ENCODE results near the gene IL7R.
A peak's percentile ranks its signal among the peaks of the same experiment; 100 is the strongest.
"Not testable (repeated sequence)": the region's sequence is repeated elsewhere in the genome, so short reads cannot be mapped to it uniquely, and the experiment has no call there.

The IL7R gene

DNA sequence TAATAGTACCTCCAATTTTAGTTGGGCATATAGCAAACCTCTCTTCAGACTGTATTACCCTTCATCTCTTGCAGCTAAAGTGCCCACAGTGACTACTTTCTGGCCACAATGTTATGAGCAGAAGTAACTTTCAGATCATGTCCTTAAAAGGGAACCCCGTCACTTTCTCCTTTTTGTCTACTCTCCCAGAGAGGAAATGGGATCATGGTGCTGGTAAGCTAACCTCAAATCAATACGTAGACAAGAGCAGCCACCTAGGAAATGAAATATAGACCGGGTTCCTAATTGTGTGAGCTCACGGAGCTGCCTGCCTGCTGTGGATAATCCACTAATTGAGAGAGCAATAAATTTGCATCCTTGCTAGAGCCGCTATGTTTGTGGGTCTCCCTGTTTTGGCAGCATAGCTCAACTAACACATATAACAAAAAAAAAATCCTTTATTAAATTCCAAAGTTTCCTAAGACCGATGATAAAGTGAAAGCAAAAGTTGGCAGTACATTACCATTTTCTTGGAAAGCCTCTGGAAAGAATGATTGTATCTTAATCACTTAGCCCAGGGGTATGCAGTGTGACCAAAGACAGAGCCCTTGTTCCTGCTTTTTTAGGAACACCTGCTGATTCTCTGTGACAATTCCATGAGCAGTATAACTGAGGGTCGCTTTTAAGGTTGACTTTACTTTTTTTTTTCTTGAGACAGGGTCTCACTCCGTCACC, 5.6 kb upstream of the IL7R start:
- peak in 1 of 2 experiments; percentile 36 for DNase-seq (ENCODE audit: low read depth in 1 of 2, low spot score in 1 of 2)
- in situ Hi-C loops (cut with HindIII; ENCODE audit: low pct_unique_long_range_greater_than_20kb, low sequenced_read_pairs), result no loop called here
- TF ChIP-seq JUND (IDR thresholded peaks at IDR 0.05; ENCODE audit: low read depth), result no peak

DNA sequence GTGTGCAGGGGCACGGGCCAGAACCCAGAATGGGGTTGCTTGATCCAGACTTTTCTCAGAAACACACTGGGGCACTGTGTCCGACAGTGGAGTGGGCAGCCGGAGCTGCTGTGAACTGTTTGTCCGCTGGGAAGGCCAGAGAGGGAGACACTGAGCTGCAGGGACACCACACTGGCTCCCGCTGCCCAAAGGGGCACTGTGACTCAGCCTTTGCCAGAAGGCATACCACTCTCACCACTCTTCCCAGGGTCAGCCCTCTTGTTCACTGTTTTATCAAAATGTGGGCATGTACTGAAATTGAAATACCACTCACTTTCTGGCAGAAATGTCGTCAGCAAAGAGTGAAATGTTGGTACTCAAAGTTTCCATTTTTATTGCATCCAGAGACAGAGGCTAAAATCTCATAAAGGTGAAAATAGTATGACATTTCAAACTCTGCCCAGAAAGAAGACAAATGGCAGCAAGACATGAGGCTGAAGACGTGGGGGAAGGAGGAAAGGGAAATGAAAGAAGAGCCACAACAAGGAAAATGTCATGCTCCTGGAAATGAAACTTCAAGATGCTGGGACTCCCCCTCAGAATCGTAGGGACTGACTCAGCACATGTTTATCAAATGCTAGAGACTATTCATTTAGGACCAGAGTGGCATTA, 4.5 kb upstream of the IL7R start:
- TF ChIP-seq JUND (IDR thresholded peaks at IDR 0.05; ENCODE audit: low read depth), result no peak
- peak in 1 of 2 experiments; percentile 21 for DNase-seq (ENCODE audit: low read depth in 1 of 2, low spot score in 1 of 2)
- in situ Hi-C loops (cut with HindIII; ENCODE audit: low pct_unique_long_range_greater_than_20kb, low sequenced_read_pairs), result no loop called here

DNA sequence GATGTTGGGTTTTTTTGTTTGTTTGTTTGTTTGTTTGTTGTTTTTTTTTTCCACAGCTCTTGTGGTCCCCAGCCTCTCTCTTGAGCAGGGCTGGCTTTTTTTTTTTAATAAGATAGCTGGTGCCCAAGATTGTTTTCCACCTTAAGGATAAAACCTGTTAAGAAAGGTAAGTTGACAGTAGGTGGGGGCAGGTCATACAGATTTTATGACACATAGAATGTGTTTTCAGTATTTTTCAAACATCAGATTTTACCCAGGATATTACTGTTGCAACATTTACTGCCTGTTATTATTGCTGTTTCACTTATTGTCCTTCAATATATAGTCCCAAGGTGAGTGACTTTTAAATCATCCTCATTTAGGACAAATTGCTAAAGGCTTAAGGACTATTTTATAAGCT, 3.9 kb upstream of the IL7R start:
- no peak for DNase-seq (ENCODE audit: low read depth in 1 of 2, low spot score in 1 of 2)
- TF ChIP-seq JUND (IDR thresholded peaks at IDR 0.05; ENCODE audit: low read depth), result no peak
- in situ Hi-C loops (cut with HindIII; ENCODE audit: low pct_unique_long_range_greater_than_20kb, low sequenced_read_pairs), result no loop called here

GRCh38 chr5:35853631-35854030, 3.1 kb upstream of the IL7R start:
- TF ChIP-seq JUND (IDR thresholded peaks at IDR 0.05; ENCODE audit: low read depth), result no peak
- no peak for DNase-seq (ENCODE audit: low read depth in 1 of 2, low spot score in 1 of 2)
- in situ Hi-C loops (cut with HindIII; ENCODE audit: low pct_unique_long_range_greater_than_20kb, low sequenced_read_pairs), result no loop called here

DNA sequence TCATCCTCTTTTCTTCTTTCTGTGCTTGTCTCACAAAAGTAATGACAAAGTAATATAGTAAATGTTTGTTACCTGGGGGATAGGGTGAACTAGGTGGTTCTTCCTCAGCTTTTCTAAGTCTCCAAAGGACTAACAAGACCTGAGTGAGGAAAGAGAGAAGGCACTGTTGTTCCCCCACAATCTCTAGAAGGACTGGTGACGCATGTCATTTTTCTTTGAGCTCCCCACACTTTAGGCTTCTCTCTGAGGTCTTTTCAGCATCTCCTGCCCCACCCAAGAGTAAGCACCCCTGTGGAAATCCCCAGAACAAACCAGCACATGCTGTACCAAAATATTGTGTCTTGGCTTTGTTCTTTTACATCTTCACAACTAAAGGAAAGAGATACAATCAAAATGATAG, 2.4 kb upstream of the IL7R start:
- in situ Hi-C loops (cut with HindIII; ENCODE audit: low pct_unique_long_range_greater_than_20kb, low sequenced_read_pairs), result no loop called here
- DNase-seq (ENCODE audit: low read depth in 1 of 2, low spot score in 1 of 2), result no peak
- TF ChIP-seq JUND (IDR thresholded peaks at IDR 0.05; ENCODE audit: low read depth), result no peak

- no peak for DNase-seq (ENCODE audit: low read depth in 1 of 2, low spot score in 1 of 2)
- TF ChIP-seq JUND (IDR thresholded peaks at IDR 0.05; ENCODE audit: low read depth), result no peak
- in situ Hi-C loops (cut with HindIII; ENCODE audit: low pct_unique_long_range_greater_than_20kb, low sequenced_read_pairs), result no loop called here
Measured at GRCh38 chr5:35855187-35855586, 1.5 kb upstream of the IL7R start.

DNA sequence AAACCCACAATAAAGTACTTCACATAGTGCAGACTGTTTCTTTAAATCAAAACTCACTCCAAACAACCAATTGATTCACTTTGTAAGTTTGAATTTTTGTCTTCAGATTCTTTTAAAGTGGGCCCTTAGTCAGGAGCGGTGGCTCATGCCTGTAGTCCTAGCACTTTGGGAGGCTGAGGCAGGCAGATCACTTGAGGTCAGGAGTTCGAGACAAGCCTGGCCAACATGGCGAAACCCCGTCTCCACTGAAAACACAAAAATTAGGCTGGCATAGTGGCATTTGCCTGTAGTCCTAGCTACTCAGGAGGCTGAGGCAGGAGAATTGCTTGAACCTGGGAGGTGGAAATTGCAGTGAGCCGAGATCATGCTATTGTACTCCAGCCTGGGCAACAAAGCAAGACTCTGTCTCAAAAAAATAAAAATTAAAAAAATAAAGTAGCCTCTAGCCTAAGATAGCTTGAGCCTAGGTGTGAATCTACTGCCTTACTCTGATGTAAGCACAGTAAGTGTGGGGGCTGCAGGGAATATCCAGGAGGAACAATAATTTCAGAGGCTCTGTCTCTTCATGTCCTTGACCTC, 416 bp upstream of the IL7R start:
- DNase-seq (ENCODE audit: low read depth in 1 of 2, low spot score in 1 of 2); in situ Hi-C loops (cut with HindIII; ENCODE audit: low pct_unique_long_range_greater_than_20kb, low sequenced_read_pairs): not testable (repeated sequence)

DNA sequence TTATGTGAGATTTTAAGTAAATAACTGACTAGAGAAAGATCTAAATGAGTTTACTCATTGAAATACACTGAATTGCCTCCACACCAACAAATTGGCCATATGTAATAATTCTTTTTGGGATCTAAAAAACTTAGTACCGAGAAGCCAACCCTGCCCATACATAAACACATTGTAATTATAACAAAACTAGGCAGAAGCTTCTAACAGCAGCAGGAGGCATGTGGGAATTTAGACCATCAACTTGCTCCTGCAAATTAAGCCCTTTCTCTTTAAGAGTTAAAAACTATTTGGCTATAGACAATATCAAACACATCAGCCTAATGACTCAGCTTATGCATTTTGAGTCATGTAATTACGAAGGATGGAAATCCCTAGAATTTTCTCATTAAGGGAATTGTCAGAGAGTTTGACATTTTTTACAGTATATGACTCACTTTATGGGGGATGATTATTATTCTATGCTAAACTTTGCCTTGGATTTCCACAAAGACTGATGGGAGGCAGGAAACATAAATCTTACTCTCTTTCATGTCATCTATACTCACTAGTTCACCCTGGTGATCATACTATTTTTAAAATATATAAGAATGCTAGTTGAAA, 1.0 kb downstream of the IL7R start:
- TF ChIP-seq JUND (IDR thresholded peaks at IDR 0.05; ENCODE audit: low read depth), result no peak
- no peak for DNase-seq (ENCODE audit: low read depth in 1 of 2, low spot score in 1 of 2)
- in situ Hi-C loops (cut with HindIII; ENCODE audit: low pct_unique_long_range_greater_than_20kb, low sequenced_read_pairs), result no loop called here

DNA sequence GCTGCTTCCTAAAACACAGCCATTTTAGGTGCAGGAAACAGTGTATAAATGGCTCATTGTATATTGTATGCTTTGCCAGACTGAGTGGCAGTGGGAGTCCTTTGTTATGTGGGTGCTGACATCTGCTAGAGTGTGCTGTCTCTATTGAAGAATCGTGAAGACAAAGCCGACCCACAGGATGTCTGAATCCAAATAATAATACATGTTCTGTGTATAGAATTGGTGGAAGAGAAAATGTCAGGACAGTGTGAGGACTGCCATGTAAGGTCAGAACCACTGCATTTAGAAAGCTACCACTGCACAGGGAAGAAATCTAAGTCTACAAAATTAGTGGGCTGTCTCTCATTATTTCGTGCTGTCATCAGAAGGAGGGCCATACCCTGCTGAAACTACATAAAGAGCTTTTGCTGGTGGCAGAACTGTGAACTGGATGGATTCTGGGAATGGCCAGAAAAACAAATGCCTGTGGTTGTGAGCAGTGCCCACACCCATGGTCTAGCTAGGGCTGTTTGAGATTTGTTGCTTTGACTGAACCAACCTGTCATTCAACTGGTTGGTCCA, 2.5 kb downstream of the IL7R start:
- TF ChIP-seq JUND (IDR thresholded peaks at IDR 0.05; ENCODE audit: low read depth), result no peak
- no peak for DNase-seq (ENCODE audit: low read depth in 1 of 2, low spot score in 1 of 2)
- in situ Hi-C loops (cut with HindIII; ENCODE audit: low pct_unique_long_range_greater_than_20kb, low sequenced_read_pairs), result no loop called here

DNA sequence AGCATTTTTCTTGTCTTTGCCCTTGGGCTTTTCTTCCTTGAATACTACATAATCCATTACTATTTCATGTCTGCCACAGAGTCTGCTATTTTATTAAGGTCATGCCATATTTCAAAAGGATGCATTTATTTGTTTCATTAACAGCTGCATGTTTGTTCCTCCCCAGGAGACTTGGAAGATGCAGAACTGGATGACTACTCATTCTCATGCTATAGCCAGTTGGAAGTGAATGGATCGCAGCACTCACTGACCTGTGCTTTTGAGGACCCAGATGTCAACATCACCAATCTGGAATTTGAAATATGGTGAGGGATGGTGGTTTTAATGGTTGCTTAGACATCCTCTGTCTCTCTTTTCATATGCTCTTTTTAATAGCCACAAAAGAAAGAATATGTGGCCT, 4.0 kb downstream of the IL7R start:
- in situ Hi-C loops (cut with HindIII; ENCODE audit: low pct_unique_long_range_greater_than_20kb, low sequenced_read_pairs), result no loop called here
- no peak for TF ChIP-seq JUND (IDR thresholded peaks at IDR 0.05; ENCODE audit: low read depth)
- no peak for DNase-seq (ENCODE audit: low read depth in 1 of 2, low spot score in 1 of 2)

- DNase-seq (ENCODE audit: low read depth in 1 of 2, low spot score in 1 of 2), result no peak
- in situ Hi-C loops (cut with HindIII; ENCODE audit: low pct_unique_long_range_greater_than_20kb, low sequenced_read_pairs), result no loop called here
- no peak for TF ChIP-seq JUND (IDR thresholded peaks at IDR 0.05; ENCODE audit: low read depth)
Measured at GRCh38 chr5:35861718-35862117, 5.0 kb downstream of the IL7R start.

GRCh38 chr5:35862126-35862525, 5.4 kb downstream of the IL7R start:
- DNase-seq (ENCODE audit: low read depth in 1 of 2, low spot score in 1 of 2), result no peak
- TF ChIP-seq JUND (IDR thresholded peaks at IDR 0.05; ENCODE audit: low read depth), result no peak
- in situ Hi-C loops (cut with HindIII; ENCODE audit: low pct_unique_long_range_greater_than_20kb, low sequenced_read_pairs), result no loop called here

GRCh38 chr5:35863159-35863558, 6.5 kb downstream of the IL7R start:
- peak; percentile 17 to 80 for DNase-seq (ENCODE audit: low read depth in 1 of 2, low spot score in 1 of 2)
- no peak for TF ChIP-seq JUND (IDR thresholded peaks at IDR 0.05; ENCODE audit: low read depth)
- in situ Hi-C loops (cut with HindIII; ENCODE audit: low pct_unique_long_range_greater_than_20kb, low sequenced_read_pairs), result no loop called here

All from T47D (cell line).